ENCODE results near the gene SFI1. TPM values are rescaled to one million over a fixed set of nuclear protein-coding genes. Genes with fewer than 3 reads are reported as not detected.
A peak's percentile ranks its signal among the peaks of the same experiment; 100 is the strongest.

SFI1 gene
- polyA plus RNA-seq, 1 donor (not counting 4 experiments of a cell fraction or from before 2014, with no cell fraction given), result 10.7 TPM

- Histone ChIP-seq H3K27me3 (ENCODE audit: control insufficient read depth, extremely low read depth, insufficient read depth, low read length) (no peaks in the 10 kb centered on the region), H3K4me3 (ENCODE audit: control insufficient read depth in 2 of 3, extremely low read depth in 1 of 3, insufficient read depth in 2 of 3, low read depth in 1 of 3, low read length in 3 of 3) (peak overlapping the region; percentile 55 to 97 (median 97)), H3K4me1 (ENCODE audit: control insufficient read depth, extremely low read depth, insufficient read depth, low read length) (peaks cover 31% of the 10 kb centered on the region), H2AFZ (ENCODE audit: control insufficient read depth, low read length) (peak overlapping the region; percentile 82), H3K79me2 (ENCODE audit: control insufficient read depth, insufficient read depth, low read length) (peaks cover 34% of the 10 kb centered on the region), H3K9me3 (ENCODE audit: control insufficient read depth, low read depth, low read length) (no peaks in the 10 kb centered on the region), H3K9me1 (ENCODE audit: control insufficient read depth, extremely low read depth, insufficient read depth, low read length) (no peaks in the 10 kb centered on the region), H4K20me1 (ENCODE audit: control insufficient read depth, extremely low read depth, insufficient read depth, low read length) (no peaks in the 10 kb centered on the region), H3K36me3 (ENCODE audit: control insufficient read depth in 2 of 2, extremely low read depth in 1 of 2, insufficient read depth in 2 of 2, low read length in 2 of 2) (peaks cover 4 to 10% of the 10 kb centered on the region in 2 experiments), H3K9ac (ENCODE audit: control insufficient read depth, extremely low read depth, insufficient read depth, low read length) (peak overlapping the region; percentile 95), H3K4me2 (ENCODE audit: control insufficient read depth, extremely low read depth, insufficient read depth, low read depth, low read length) (peak overlapping the region; percentile 94), H3K27ac (ENCODE audit: control insufficient read depth, insufficient read depth, low read length) (peak overlapping the region; percentile 96)
- TF ChIP-seq CTCF (optimal IDR thresholded peaks at IDR 0.05 in 1 of 3, IDR thresholded peaks at IDR 0.05 in 1 of 3, conservative IDR thresholded peaks at IDR 0.05 in 1 of 3; ENCODE audit: extremely low read depth in 1 of 3, insufficient read depth in 2 of 3, low read length in 3 of 3), result peak in 2 of 3 experiments; percentile 7 to 8
- no peak for TF ChIP-seq EZH2 (IDR thresholded peaks at IDR 0.05; ENCODE audit: low read length)
- DNase-seq (ENCODE audit: low read depth, low spot score) (no peak), FAIRE-seq (peak; percentile 81)
- dilution Hi-C loops (cut with MboI; ENCODE audit: extremely low pct_ligation_motif_present, low sequenced_read_pairs), result no loop called here
Observed at GRCh38 chr22:31490496-31490925, 5.8 kb upstream of the SFI1 start.

- peak overlapping the region; percentile 94 for H3K4me2 ChIP-seq (ENCODE audit: control insufficient read depth, extremely low read depth, insufficient read depth, low read depth, low read length)
- peak overlapping the region; percentile 14 for H3K27ac ChIP-seq (ENCODE audit: control insufficient read depth, insufficient read depth, low read length)
- H3K36me3 ChIP-seq (ENCODE audit: control insufficient read depth in 2 of 2, extremely low read depth in 1 of 2, insufficient read depth in 2 of 2, low read length in 2 of 2), result peaks cover 3 to 10% of the 10 kb centered on the region in 2 experiments
- FAIRE-seq (no peak), DNase-seq (ENCODE audit: low read depth, low spot score) (no peak)
- H3K27me3 ChIP-seq (ENCODE audit: control insufficient read depth, extremely low read depth, insufficient read depth, low read length), result no peaks in the 10 kb centered on the region
- dilution Hi-C loops (cut with MboI; ENCODE audit: extremely low pct_ligation_motif_present, low sequenced_read_pairs), result no loop called here
- H3K9me1 ChIP-seq (ENCODE audit: control insufficient read depth, extremely low read depth, insufficient read depth, low read length), result no peaks in the 10 kb centered on the region
- H2AFZ ChIP-seq (ENCODE audit: control insufficient read depth, low read length), result no peak overlapping the region
- TF ChIP-seq CTCF (optimal IDR thresholded peaks at IDR 0.05 in 1 of 3, IDR thresholded peaks at IDR 0.05 in 1 of 3, conservative IDR thresholded peaks at IDR 0.05 in 1 of 3; ENCODE audit: extremely low read depth in 1 of 3, insufficient read depth in 2 of 3, low read length in 3 of 3), result no peak
- no peak for TF ChIP-seq EZH2 (IDR thresholded peaks at IDR 0.05; ENCODE audit: low read length)
- H3K4me1 ChIP-seq (ENCODE audit: control insufficient read depth, extremely low read depth, insufficient read depth, low read length), result peaks cover 31% of the 10 kb centered on the region
- no peaks in the 10 kb centered on the region for H4K20me1 ChIP-seq (ENCODE audit: control insufficient read depth, extremely low read depth, insufficient read depth, low read length)
- peak overlapping the region in 1 of 3 experiments; percentile 97 for H3K4me3 ChIP-seq (ENCODE audit: control insufficient read depth in 2 of 3, extremely low read depth in 1 of 3, insufficient read depth in 2 of 3, low read depth in 1 of 3, low read length in 3 of 3)
- H3K9me3 ChIP-seq (ENCODE audit: control insufficient read depth, low read depth, low read length), result no peaks in the 10 kb centered on the region
- peaks cover 32% of the 10 kb centered on the region for H3K79me2 ChIP-seq (ENCODE audit: control insufficient read depth, insufficient read depth, low read length)
- H3K9ac ChIP-seq (ENCODE audit: control insufficient read depth, extremely low read depth, insufficient read depth, low read length), result no peak overlapping the region
Observed at GRCh38 chr22:31491218-31491962, 4.9 kb upstream of the SFI1 start.
